GM18498 (cell line): ENCODE measurements around the gene PRICKLE2.

ENCODE experiments used
- ATAC-seq: cut with Tn5 transposase; IDR thresholded peaks from one replicate; pipeline ENCODE4 v1.9.1; 2021; ENCODE audit warnings: mild to moderate bottlenecking, moderate library complexity; ENCODE audit not compliant: unreplicated experiment

PRICKLE2 gene

GRCh38 chr3:64138046-64138445 lies 87.2 kb downstream of the PRICKLE2 start:
- ATAC-seq, result no peak

GRCh38 chr3:64134882-64135281 lies 90.4 kb downstream of the PRICKLE2 start:
- no peak for ATAC-seq

GRCh38 chr3:64133987-64134386 lies 91.3 kb downstream of the PRICKLE2 start:
- no peak for ATAC-seq

- no peak for ATAC-seq
These were observed 92.0 kb downstream of the PRICKLE2 start for GRCh38 chr3:64133272-64133671.

- no peak for ATAC-seq
These were observed 93.4 kb downstream of the PRICKLE2 start for GRCh38 chr3:64131725-64132469.

GRCh38 chr3:64130436-64130835 lies 94.8 kb downstream of the PRICKLE2 start:
- ATAC-seq, result no peak

GRCh38 chr3:64129581-64129980 lies 95.7 kb downstream of the PRICKLE2 start:
- ATAC-seq, result no peak

- no peak for ATAC-seq
These were observed 96.2 kb downstream of the PRICKLE2 start for GRCh38 chr3:64129106-64129505.

- ATAC-seq, result no peak
These were observed 99.7 kb downstream of the PRICKLE2 start for GRCh38 chr3:64125561-64125960.

- no peak for ATAC-seq
These were observed 101.3 kb downstream of the PRICKLE2 start for GRCh38 chr3:64123931-64124330.

- ATAC-seq, result no peak
These were observed 102.8 kb downstream of the PRICKLE2 start for GRCh38 chr3:64122476-64122875.

- ATAC-seq, result no peak
These were observed 103.4 kb downstream of the PRICKLE2 start for GRCh38 chr3:64121750-64122311.

GRCh38 chr3:64120876-64121275 lies 104.4 kb downstream of the PRICKLE2 start:
- no peak for ATAC-seq

- no peak for ATAC-seq
These were observed 107.8 kb downstream of the PRICKLE2 start for GRCh38 chr3:64117483-64117882.

GRCh38 chr3:64114651-64115050 lies 110.6 kb downstream of the PRICKLE2 start:
- no peak for ATAC-seq

GRCh38 chr3:64111872-64112271 lies 113.4 kb downstream of the PRICKLE2 start:
- ATAC-seq, result no peak

GRCh38 chr3:64111083-64111482 lies 114.2 kb downstream of the PRICKLE2 start:
- no peak for ATAC-seq

GRCh38 chr3:64110071-64110470 lies 115.2 kb downstream of the PRICKLE2 start:
- ATAC-seq, result no peak

GRCh38 chr3:64109438-64109837 lies 115.8 kb downstream of the PRICKLE2 start:
- ATAC-seq, result no peak

GRCh38 chr3:64108784-64109317 lies 116.4 kb downstream of the PRICKLE2 start:
- no peak for ATAC-seq

GRCh38 chr3:64108231-64108630 lies 117.0 kb downstream of the PRICKLE2 start:
- ATAC-seq, result no peak

GRCh38 chr3:64107190-64107589 lies 118.1 kb downstream of the PRICKLE2 start:
- ATAC-seq, result no peak
